Measurements from ENCODE around the gene DYNC1H1.

The DYNC1H1 gene

DNA sequence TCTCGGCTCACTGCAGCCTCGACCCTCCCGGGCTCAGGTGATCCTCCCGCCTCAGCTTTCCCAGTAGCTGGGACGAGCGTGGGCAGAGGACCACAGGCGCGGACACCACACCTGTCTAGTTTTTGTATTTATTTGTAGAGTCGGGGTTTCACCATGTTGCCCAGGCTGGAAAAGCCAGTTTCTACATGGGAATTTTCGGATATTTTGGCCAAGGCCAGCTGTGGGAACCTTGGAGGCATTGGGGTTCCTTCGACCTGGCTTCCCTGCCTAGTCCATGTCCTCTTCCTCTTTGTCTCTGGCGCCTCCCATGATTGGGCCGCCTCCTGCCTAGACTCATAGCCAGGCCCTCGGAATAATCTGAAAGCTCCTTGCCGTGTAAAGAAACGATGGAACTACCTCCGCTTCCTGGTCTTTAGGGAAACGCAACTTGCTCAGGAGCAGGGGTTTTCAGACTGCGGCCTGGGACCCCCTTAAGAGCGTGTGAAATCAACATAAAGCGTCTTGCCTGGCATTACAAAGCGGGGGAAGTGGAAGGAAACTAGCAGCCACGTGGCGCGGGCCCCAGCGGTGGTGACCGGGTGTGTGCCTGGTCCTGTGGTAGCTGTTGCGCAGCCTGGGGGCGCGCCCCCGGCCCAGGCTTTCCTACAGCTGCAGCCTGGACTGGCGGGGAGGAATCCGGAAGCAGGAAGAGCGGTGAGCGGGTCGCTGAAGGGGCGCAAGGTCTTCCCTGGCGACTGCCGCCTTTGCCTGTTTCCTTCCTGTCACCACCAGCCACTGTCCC is 123.8 kb downstream of the DYNC1H1 start:
- peak; percentile 39 to 54 for DNase-seq (ENCODE audit: low read depth in 2 of 2)

DNA sequence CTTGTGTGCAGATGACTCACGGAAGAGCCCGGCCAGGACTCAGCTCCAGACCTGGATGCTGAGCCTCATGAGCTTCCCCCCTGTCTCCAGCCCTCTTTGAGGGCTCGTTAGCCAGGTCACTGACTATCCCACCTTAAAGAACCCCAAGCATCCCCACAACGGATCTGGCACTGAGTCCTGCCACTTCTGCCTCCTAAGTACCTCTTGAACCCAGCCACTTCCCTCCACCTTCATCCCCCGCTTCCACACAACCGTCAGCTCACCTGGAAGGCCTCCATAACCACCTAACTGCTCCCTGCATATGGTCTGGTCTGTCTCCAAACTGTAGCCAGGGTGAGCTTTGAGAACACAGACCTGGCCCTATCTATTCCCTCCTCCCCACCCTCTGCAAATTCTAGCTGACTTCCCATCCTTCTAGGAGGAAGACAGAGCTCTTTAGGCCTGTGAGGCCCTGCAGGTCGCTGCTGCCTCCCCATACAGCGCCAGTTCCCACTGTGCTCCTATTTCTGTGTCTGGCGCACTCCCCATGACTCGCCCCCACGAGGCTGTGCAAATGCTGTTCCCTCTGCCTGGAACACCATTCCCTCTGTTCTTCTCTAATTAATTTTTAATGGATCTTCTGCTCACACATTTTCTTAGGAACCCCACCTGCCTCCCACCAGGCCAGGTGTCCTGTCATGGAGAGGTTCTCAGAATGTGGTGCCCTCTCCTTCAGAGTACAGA is 125.4 kb downstream of the DYNC1H1 start:
- no peak for DNase-seq (ENCODE audit: low read depth in 2 of 2)

DNA sequence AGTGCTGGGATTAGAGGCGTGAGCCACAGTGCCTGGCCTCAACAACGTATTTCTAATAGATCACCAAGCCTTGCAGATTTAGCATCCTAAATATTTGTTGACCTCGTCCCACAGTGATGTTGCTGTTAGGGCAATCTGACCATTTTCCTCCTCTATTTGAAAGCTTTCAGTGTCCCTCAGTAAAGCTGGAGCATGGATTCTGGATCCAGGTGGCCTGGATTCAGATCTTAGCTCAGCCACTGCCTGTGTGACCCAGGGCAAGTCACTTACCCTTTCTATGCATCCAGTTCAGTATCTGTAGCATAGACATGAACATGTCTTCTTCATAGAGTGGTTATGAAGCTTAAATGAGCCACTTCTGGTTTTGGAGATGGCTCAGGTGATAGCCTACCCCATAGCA is 126.3 kb downstream of the DYNC1H1 start:
- DNase-seq (ENCODE audit: low read depth in 2 of 2), result no peak

DNA sequence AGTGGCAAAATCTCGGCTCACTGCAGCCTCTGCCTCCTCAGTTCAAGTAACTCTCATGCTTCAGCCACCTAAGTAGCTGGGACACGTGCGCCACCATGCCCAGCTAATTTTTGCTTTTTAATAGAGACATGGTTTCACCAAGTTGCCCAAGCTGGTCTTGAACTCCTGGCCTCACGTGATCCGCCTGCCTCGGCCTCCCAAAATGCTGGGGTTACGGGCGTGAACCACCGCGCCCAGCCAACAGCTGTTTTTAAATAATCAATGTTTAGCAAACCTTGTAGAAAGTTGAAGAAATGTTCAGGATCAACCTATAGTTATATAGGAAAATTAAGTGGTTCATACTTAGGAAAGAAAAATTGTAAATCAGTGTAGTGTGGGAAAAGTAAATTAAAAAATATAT is 128.4 kb downstream of the DYNC1H1 start:
- no peak for DNase-seq (ENCODE audit: low read depth in 2 of 2)

DNA sequence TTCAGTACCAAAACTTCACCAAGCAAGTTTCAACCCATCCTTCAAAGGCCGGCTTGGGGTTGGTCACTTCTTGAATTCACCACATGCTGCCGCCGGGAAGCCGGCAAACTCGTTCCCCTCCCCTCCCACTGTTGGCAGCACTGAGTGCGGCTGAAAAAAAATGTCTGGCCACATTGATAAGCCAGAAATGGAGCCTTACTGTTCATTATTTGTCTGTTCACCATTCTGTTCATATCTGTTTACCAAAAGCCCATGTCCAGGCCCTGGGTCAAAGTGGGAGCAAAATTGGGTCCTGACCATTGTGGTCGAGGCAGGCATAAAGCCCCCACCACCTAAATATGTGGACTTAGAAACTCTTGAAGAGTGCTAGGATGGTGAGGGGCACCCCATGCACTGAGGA is 129.7 kb downstream of the DYNC1H1 start:
- DNase-seq (ENCODE audit: low read depth in 2 of 2), result no peak

DNA sequence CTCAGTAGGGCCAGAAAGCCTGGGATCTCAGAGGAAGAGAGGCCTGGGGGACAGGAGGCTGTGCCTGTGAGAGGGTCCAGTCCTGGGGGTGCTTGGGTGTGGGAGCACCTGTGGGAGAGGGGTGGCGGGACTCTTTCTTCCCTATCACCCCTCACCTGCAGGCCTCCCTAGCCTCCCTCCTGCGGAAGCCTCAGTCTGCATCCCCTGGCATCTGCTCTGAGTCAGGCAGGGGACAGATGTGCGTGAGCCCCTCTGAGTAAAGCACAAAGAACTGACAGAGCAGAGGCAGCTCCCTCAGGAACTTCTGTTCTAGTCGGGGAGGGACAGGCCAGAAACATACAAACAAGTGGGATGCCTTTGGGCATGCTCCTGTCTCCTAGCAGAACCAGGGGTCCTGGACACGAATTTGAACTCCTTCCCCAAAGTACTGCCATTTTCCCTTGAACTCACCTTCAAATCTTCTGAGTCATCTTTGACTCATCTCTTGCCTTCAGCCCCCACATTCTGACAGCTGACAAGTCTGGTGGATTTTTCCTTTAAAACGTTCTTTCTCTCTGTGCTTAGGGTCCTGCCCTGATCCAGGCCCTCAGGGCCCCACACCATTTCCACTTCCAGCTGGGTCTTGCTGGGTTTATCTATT is 131.0 kb downstream of the DYNC1H1 start:
- DNase-seq (ENCODE audit: low read depth in 2 of 2), result peak in 1 of 2 donors; percentile 27

DNA sequence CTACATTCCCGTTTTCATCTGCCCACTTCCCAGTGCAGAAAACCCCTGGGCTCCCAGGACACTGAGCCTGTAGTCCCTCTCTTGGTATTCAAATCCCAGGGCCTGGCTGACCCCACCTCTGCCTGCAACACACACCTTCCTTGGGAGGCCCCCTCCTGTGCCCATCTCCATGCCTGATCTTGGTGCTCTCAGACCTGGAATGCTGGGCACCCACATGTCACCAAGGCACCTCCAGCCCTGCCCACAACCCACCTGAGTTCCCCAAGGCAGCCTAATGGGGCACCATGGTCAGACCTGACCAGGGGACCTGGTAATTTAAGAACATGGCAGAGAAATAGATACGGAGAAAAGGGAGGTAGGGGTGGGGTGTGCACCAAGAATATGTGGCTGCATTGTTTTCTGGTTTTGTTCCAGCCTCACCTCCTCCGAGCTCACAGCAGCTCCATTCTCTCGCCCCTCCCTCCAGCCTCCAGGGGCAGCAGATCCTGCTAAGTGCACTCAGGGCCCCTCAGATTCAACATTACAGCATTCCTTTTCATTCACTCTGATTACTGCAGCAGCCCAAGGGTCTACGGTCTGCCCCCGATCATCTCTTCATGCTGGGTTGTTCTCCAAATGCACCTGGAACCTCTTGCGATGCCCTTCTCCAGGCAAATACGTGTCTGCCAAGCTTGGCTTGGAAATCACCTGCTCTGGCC is 131.6 kb downstream of the DYNC1H1 start:
- no peak for DNase-seq (ENCODE audit: low read depth in 2 of 2)

DNA sequence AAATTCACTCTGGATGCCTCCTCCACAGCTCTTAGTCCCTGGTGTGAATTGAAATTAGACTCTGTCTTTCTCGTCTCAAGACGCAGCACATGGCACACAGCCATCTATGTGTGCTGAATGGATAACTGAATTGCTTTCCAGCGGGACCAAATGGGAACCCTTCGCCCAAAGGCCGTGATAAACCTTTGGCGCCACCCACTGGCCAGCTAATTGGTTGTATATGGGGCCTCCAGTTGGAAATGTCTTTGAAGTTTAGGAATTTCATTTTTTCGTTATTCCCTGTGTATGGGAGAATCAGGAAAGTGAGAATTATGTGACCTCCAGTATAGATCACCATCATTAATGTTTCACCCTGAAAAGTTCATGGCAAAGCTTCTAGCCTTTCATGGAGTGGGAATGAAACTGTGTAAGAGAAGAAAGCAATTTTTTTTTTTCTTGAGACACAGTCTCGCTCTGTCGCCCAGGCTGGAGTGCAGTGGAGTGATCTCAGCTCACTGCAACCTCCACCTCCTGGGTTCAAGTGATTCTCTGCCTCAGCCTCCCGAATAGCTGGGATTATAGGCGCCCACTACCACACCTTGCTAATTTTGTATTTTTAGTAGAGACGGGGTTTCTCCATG is 132.3 kb downstream of the DYNC1H1 start:
- DNase-seq (ENCODE audit: low read depth in 2 of 2), result peak; percentile 19 to 63

DNA sequence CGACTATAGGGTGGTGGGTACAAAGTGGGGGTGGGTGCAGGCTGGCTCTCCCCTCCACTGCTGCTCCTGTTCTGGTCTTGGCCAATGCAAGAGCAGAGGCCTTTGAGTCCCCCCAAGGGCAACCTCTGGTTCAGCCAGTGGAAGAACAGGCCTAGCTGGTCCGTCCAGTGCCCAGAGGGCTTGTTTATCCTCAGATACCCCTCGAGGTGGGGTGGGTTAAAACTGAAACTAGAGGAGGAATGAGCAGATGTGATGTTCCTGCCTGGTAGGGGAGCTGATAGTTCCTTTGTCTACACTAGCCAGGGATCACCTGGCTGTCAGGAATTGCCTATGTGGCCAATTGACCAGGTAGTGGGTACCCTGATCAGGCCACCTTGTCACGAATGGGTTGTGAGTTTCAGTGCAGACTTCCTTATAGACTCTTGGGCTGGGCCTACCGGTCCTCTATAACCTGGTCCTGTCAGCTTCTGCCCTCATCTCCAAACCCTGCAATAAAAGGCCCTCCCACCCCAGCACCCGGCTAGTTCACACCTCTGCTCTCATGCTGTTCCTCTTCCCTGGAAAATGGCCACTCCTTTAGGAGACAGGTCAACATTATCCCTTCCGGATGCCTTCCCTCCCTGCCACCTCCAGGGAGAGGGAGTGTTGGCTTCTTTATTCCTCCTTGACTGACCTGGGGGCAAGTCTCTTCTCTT is 133.2 kb downstream of the DYNC1H1 start:
- no peak for DNase-seq (ENCODE audit: low read depth in 2 of 2)

DNA sequence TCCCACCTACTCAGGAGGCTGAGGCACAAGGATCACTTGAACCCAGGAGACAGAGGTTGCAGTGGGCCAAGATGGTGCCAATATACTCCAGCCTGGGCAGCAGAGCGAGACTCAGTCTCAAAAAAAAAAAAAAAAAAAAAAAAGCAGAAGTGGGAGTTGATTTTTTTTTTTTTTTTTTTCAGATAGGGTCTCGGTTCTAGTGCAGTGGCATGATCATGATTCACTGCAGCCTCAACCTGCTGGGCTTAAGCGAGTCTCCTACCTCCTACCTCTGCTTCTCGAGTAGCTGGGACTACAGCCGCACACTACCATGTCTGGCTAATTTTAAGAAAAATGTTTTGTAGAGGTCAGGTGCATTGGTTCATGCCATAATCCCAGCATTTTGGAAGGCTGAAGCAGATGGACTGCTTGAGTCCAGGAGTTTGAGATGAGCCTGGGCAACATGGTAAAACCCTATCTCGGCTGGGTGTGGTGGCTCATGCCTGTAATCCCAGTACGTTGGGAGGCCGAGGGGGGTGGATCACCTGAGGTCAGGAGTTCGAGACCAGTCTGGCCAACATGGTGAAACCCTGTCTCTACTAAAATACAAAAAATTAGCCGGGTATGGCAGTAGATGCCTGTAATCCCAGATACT is 138.8 kb downstream of the DYNC1H1 start:
- no peak for DNase-seq (ENCODE audit: low read depth in 2 of 2)

DNA sequence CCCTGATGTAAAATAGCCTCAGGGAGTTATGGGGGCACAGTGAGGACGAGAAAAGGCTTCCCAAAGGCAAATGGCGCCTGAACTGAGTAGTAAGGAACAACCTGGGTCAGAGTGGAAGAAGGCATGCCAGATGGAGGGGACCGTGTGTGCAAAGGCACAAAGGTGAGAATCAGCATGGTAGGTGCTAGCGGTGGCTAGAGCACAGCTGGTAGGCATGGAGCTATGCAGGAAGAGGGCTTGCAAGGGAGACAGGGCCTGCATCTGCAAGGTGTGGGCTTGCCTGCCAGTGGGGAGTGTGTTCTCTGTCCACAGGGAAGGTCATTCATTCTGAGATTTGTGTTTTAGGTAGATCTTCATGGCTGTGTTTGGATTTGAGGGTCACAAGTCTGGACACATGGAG is 141.0 kb downstream of the DYNC1H1 start:
- DNase-seq (ENCODE audit: low read depth in 2 of 2), result no peak
